Activated T-helper 2 cell treated with anti-CD3 and anti-CD28 coated beads, Interferon-gamma antibody, Interleukin-2, Interleukin-4, amounts not matched to agents 10 μg/mL and 5 μg/mL and 100 μg/mL, durations not matched to agents 14 hours and 24 hours and 36 hours (primary cell): Measurements from ENCODE around the gene CEP128. TPM values are rescaled to one million over a fixed set of nuclear protein-coding genes. Genes with fewer than 3 reads are reported as not detected.

Experiments
- DNase-seq: peaks from one replicate; pipeline ENCODE4 v3.0.0; 2021; ENCODE audit warnings: low spot score
- H3K27ac Mint-ChIP-seq: one replicate; pipeline ENCODE4 v1.8.0; 2021; ENCODE audit warnings: mixed read lengths
- H3K27me3 Mint-ChIP-seq: one replicate; pipeline ENCODE4 v1.8.0; 2021; ENCODE audit warnings: low read depth, mixed read lengths
- H3K36me3 Mint-ChIP-seq: one replicate; pipeline ENCODE4 v1.8.0; 2021; ENCODE audit warnings: low read depth, mixed read lengths
- H3K4me1 Mint-ChIP-seq: one replicate; pipeline ENCODE4 v1.8.0; 2021; ENCODE audit warnings: low read depth, mixed read lengths
- H3K4me3 Mint-ChIP-seq: one replicate; pipeline ENCODE4 v1.8.0; 2021; ENCODE audit warnings: low read depth, mild to moderate bottlenecking, moderate library complexity, mixed read lengths
- H3K9me3 Mint-ChIP-seq: one replicate; pipeline ENCODE4 v1.8.0; 2021; ENCODE audit warnings: mixed read lengths
- intact Hi-C: fragments of 100-400 bp; cut with micrococcal nuclease; formaldehyde crosslinking; loops from one replicate; pipeline ENCODE4 v1.15.1; 2023
- total RNA-seq: library from RNA; stranded (reverse); gene quantifications from 2 replicates; pipeline ENCODE4 v1.2.3, GENCODE V29; 2022

Gene CEP128
- total RNA-seq, 1 donor from 2014 or later = 18.0 TPM

- intact Hi-C loops = no loop called here
- Mint-ChIP-seq H3K36me3 (peaks cover 2% of the 10 kb centered on the region), H3K27me3 (peaks cover 43% of the 10 kb centered on the region), H3K9me3 (peaks cover 7% of the 10 kb centered on the region), H3K4me3 (no peak overlapping the region), H3K27ac (no peak overlapping the region), H3K4me1 (peaks cover 9% of the 10 kb centered on the region)
- DNase-seq = no peak
Measured at GRCh38 chr14:80948291-80948690, 6.8 kb upstream of the CEP128 start.

GRCh38 chr14:80946797-80947196, 5.3 kb upstream of the CEP128 start:
- no peak overlapping the region for H3K27ac Mint-ChIP-seq
- no peak for DNase-seq
- H3K4me1 Mint-ChIP-seq = peaks cover 23% of the 10 kb centered on the region
- H3K27me3 Mint-ChIP-seq = peaks cover 35% of the 10 kb centered on the region
- intact Hi-C loops = no loop called here
- H3K36me3 Mint-ChIP-seq = peaks cover 2% of the 10 kb centered on the region
- no peak overlapping the region for H3K4me3 Mint-ChIP-seq
- peaks cover 7% of the 10 kb centered on the region for H3K9me3 Mint-ChIP-seq

DNA sequence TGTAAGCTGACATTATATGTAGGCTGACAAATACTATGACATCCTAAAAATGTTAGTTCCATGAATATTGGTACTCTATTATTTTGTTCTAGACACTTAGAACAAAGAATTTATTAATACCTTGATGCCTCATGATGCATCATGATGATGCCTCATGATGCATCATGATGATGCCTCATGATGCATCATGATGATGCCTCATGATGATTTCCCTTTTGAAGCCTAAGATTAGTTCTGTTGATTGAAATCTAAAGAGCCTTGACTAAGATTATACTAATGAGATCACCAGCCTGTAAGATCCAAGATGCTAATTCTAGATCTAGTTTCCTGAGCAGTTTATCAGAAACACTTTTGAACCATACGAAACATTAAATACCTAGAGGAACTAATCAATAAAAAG, 4.6 kb upstream of the CEP128 start:
- Mint-ChIP-seq H3K36me3 (peaks cover 2% of the 10 kb centered on the region), H3K27ac (no peak overlapping the region), H3K4me1 (peaks cover 23% of the 10 kb centered on the region), H3K9me3 (peaks cover 7% of the 10 kb centered on the region), H3K4me3 (no peak overlapping the region), H3K27me3 (peaks cover 29% of the 10 kb centered on the region)
- DNase-seq = no peak
- intact Hi-C loops = no loop called here

DNA sequence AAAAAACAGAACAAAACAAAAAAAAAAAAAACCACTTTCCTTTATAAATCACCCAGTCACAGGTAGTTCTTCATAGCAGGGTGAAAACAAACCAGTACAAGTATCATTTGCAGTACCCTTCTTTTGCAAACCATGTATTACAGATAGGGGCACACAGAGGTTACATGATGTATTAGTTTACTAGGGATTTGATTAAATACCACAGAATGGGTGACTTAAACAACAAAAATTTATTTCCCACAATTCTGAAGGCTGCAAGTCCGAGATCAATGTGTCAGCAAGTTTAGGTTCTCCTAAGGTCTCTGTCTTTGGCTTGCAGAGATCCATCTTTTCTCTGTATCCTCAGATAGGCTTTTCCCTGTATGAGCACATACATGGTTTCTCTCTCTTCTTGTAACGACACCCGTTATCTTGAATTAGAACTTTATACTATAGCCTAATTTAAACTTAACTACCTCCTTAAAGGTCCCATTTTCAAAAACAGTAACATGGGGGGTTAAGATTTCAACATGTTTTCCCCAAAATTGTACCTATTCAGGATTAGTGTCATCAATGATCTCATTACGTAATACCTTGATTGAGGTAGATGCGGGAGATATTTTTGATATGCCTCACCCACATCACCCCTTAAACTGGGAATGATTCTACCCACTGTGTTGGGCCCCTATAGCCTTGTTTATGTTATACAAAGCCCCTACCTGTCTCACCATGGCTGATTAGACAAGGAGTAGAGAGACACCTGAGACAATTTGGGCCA, 3.5 kb upstream of the CEP128 start:
- DNase-seq = no peak
- Mint-ChIP-seq H3K27me3 (peaks cover 18% of the 10 kb centered on the region), H3K27ac (no peak overlapping the region), H3K9me3 (peaks cover 7% of the 10 kb centered on the region), H3K4me3 (no peak overlapping the region), H3K36me3 (peaks cover 2% of the 10 kb centered on the region), H3K4me1 (peaks cover 30% of the 10 kb centered on the region)
- intact Hi-C loops = loop anchor here (5.0 kb wide), 1 partner anchor 587 kb away; the partner anchor contains the start of gene SEL1L

GRCh38 chr14:80942191-80942600, 658 bp upstream of the CEP128 start:
- intact Hi-C loops = loop anchor here (5.0 kb wide), 1 partner anchor 590 kb away; the partner anchor contains the start of gene SEL1L
- Mint-ChIP-seq H3K4me1 (peaks cover 35% of the 10 kb centered on the region), H3K4me3 (peak overlapping the region; percentile 87), H3K27ac (peak overlapping the region; percentile 70), H3K9me3 (peaks cover 7% of the 10 kb centered on the region), H3K36me3 (peaks cover 2% of the 10 kb centered on the region), H3K27me3 (peaks cover 2% of the 10 kb centered on the region)
- DNase-seq = no peak

DNA sequence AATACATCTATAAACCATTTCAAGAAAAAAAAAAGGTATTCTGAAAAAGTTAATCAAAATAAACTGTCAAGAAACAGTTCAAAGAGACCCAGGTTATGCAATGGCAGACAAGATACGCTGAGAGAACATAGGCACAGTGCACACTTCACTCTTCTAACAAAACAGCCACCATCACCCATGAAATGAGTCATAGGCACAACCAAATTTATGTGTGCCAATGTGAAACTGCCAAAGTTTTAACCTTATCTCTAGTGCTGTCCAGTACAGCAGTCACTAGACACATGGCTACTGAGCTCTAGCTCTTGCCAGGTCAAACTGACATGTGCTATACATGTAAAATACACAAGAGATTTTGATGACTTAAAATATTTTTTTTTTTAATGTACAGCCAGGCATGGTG, 1.4 kb downstream of the CEP128 start:
- Mint-ChIP-seq H3K27ac (no peak overlapping the region), H3K9me3 (no peaks in the 10 kb centered on the region), H3K4me3 (peak overlapping the region; percentile 26), H3K27me3 (no peaks in the 10 kb centered on the region), H3K4me1 (peaks cover 28% of the 10 kb centered on the region), H3K36me3 (peaks cover 5% of the 10 kb centered on the region)
- intact Hi-C loops = loop anchor here (5.0 kb wide), 1 partner anchor 592 kb away; the partner anchor contains the start of gene SEL1L
- DNase-seq = no peak

DNA sequence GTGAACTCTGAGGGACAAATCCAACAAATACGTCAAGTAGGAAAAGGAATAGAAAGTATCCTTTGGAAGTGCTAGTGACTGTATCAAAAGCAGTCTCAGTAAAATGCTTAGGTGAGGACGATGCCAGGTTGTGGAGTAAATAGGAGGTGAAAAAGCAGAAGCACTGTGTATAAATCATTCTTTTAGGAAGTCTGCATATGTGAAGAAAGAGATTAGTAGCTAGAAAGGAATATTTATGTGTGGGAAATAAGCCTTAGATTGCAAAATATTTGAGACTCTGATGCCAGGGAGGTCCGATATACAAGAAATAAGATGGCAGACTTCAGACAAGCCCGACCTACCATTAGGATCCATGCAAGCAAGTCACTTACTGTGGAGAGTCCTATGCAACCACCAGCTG, 7.9 kb downstream of the CEP128 start:
- H3K4me3 Mint-ChIP-seq = no peak overlapping the region
- intact Hi-C loops = loop anchor here (10.0 kb wide), 1 partner anchor 51 kb away; no protein-coding TSS in a partner anchor
- peaks cover 30% of the 10 kb centered on the region for H3K36me3 Mint-ChIP-seq
- no peak for DNase-seq
- H3K4me1 Mint-ChIP-seq = peaks cover 31% of the 10 kb centered on the region
- no peak overlapping the region for H3K27ac Mint-ChIP-seq
- H3K9me3 Mint-ChIP-seq = peaks cover 4% of the 10 kb centered on the region
- no peaks in the 10 kb centered on the region for H3K27me3 Mint-ChIP-seq

DNA sequence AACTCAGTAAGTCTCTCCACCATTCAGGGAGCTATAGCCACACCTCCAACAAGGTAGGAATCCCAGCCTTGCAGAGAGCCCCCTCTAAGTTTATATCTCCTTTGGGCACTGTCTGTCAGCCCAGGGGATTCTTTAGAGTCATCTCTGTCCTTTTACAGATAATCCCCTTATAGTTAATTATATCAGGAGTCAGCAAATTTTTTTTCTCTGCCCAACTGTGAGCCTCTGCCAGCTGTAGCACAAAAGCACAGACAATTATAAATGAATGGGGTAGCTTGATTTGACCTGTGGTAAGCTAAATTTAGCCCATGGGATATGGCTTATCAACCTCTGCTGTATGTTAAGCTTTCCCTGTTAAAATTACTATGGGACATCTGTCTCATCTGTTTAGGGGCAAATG, 8.3 kb downstream of the CEP128 start:
- H3K36me3 Mint-ChIP-seq = peaks cover 34% of the 10 kb centered on the region

GRCh38 chr14:80930836-80931389, 10.6 kb downstream of the CEP128 start:
- peaks cover 4% of the 10 kb centered on the region for H3K9me3 Mint-ChIP-seq
- peak overlapping the region; percentile 79 for H3K27ac Mint-ChIP-seq
- intact Hi-C loops = loop anchor here (1.0 to 10.0 kb wide), 2 partner anchors 10 to 54 kb away; partner anchors contain the start of gene CEP128
- no peaks in the 10 kb centered on the region for H3K27me3 Mint-ChIP-seq
- peak overlapping the region; percentile 52 for H3K4me3 Mint-ChIP-seq
- peaks cover 36% of the 10 kb centered on the region for H3K36me3 Mint-ChIP-seq
- H3K4me1 Mint-ChIP-seq = peaks cover 39% of the 10 kb centered on the region
- DNase-seq = peak; percentile 58

More for the DNA sequence above, 8.3 kb downstream of the CEP128 start:
- Mint-ChIP-seq H3K4me3 (no peak overlapping the region), H3K9me3 (peaks cover 4% of the 10 kb centered on the region), H3K4me1 (peaks cover 31% of the 10 kb centered on the region), H3K27ac (no peak overlapping the region), H3K27me3 (no peaks in the 10 kb centered on the region)
- no peak for DNase-seq
- intact Hi-C loops = loop anchor here (10.0 kb wide), 1 partner anchor 52 kb away; no protein-coding TSS in a partner anchor

DNA sequence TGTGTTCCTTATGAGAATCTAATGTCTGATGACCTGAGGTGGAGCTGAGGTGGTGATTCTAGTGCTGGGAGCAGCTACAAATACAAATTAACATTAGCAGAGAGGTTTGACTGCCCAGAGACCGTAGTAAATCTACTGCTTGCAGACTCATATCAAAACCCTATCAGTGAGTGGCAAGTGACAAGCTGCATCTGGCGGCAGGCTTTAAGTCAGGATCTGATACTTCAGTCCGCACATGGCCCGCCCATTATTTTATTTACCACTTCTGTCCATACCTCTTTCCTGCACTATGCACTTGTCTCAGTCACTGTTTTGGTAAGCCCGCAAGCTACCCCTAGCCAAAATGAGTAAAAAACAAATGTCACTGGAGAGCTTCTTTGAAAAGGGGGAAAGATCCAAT, 11.4 kb downstream of the CEP128 start:
- DNase-seq = no peak
- Mint-ChIP-seq H3K4me3 (no peak overlapping the region), H3K27me3 (no peaks in the 10 kb centered on the region), H3K4me1 (peaks cover 47% of the 10 kb centered on the region), H3K36me3 (peaks cover 37% of the 10 kb centered on the region), H3K9me3 (peaks cover 4% of the 10 kb centered on the region), H3K27ac (peak overlapping the region; percentile 53)
- intact Hi-C loops = loop anchor here (10.0 kb wide), 1 partner anchor 55 kb away; no protein-coding TSS in a partner anchor

GRCh38 chr14:80927083-80927989, 14.2 kb downstream of the CEP128 start:
- no peak overlapping the region for H3K27ac Mint-ChIP-seq
- peaks cover 42% of the 10 kb centered on the region for H3K36me3 Mint-ChIP-seq
- no peak for DNase-seq
- intact Hi-C loops = no loop called here
- peaks cover 4% of the 10 kb centered on the region for H3K9me3 Mint-ChIP-seq
- no peaks in the 10 kb centered on the region for H3K27me3 Mint-ChIP-seq
- H3K4me3 Mint-ChIP-seq = no peak overlapping the region
- peaks cover 46% of the 10 kb centered on the region for H3K4me1 Mint-ChIP-seq

DNA sequence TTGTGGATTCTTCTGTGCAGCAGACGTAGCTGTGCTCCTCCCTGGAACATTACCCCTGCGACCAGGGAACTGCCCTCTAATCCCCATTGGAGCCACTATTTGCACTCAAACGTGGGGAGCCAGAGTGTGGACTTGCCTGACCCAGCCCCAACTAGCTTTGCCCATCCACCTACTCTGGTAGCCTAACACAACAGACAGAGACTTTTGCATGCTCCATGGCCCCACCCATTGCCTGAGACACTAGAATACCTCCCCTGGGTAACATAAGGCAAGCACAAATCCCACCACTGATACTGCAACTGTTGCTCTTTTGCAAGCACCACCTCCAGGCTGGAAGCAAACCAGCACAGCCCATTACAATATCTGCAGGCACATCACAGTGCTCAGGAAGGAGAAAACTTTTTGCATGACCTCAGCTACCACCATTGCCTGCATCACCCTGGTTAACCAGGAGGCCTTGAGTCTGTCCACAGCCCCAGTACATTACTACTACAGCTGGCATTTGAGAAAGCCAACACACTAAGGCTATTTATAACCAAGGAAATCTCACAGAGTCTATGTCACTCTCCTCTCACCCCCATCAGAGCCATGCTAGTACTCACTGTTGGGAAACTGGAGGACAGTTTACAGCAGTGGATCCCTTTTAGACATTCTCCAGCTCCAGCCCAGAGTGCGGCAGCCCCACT, 15.0 kb downstream of the CEP128 start:
- Mint-ChIP-seq H3K27me3 (no peaks in the 10 kb centered on the region), H3K4me1 (peaks cover 41% of the 10 kb centered on the region), H3K27ac (no peak overlapping the region), H3K4me3 (no peak overlapping the region), H3K36me3 (peaks cover 42% of the 10 kb centered on the region), H3K9me3 (peaks cover 4% of the 10 kb centered on the region)
- intact Hi-C loops = no loop called here
- no peak for DNase-seq
